Measurements from ENCODE around the gene TBC1D22B. TPM values are rescaled to one million over a fixed set of nuclear protein-coding genes. Genes with fewer than 3 reads are reported as not detected.

The TBC1D22B gene
- total and polyA plus RNA-seq, 9 of the 15 experiments (the other 6 are each of a cell fraction or from before 2014, with no cell fraction given), result 4.8 to 24.2 (median 13.5) TPM

- TF ChIP-seq KLF1 (tag; IDR thresholded peaks at IDR 0.05), result no peak
- TF ChIP-seq, protein P1, sequence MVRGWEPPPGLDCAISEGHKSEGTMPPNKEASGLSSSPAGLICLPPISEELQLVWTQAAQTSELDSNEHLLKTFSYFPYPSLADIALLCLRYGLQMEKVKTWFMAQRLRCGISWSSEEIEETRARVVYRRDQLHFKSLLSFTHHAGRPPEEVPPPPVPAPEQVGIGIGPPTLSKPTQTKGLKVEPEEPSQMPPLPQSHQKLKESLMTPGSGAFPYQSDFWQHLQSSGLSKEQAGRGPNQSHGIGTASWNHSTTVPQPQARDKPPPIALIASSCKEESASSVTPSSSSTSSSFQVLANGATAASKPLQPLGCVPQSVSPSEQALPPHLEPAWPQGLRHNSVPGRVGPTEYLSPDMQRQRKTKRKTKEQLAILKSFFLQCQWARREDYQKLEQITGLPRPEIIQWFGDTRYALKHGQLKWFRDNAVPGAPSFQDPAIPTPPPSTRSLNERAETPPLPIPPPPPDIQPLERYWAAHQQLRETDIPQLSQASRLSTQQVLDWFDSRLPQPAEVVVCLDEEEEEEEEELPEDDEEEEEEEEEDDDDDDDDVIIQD (CRISPR knock-in tag; IDR thresholded peaks at IDR 0.05), result no peak
- TF ChIP-seq KLF6 (CRISPR knock-in tag; IDR thresholded peaks at IDR 0.05; ENCODE audit: borderline replicate concordance), result peak; percentile 40; the same call in 1 of the 2 replicates
- no peak for TF ChIP-seq ZNF431 (CRISPR knock-in tag; IDR thresholded peaks at IDR 0.05)
- TF ChIP-seq ZNF165 (CRISPR knock-in tag; IDR thresholded peaks at IDR 0.05; ENCODE audit: borderline replicate concordance), result peak; percentile 91
- peak; percentile 89 for TF ChIP-seq BCOR (IDR thresholded peaks at IDR 0.05)
- 0 out of 2 replicates have a peak, but pooled peaks have one; percentile 28 for TF ChIP-seq NFXL1 (CRISPR knock-in tag; IDR thresholded peaks at IDR 0.05)
- TF ChIP-seq, protein P2, sequence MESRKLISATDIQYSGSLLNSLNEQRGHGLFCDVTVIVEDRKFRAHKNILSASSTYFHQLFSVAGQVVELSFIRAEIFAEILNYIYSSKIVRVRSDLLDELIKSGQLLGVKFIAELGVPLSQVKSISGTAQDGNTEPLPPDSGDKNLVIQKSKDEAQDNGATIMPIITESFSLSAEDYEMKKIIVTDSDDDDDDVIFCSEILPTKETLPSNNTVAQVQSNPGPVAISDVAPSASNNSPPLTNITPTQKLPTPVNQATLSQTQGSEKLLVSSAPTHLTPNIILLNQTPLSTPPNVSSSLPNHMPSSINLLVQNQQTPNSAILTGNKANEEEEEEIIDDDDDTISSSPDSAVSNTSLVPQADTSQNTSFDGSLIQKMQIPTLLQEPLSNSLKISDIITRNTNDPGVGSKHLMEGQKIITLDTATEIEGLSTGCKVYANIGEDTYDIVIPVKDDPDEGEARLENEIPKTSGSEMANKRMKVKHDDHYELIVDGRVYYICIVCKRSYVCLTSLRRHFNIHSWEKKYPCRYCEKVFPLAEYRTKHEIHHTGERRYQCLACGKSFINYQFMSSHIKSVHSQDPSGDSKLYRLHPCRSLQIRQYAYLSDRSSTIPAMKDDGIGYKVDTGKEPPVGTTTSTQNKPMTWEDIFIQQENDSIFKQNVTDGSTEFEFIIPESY (CRISPR knock-in tag; IDR thresholded peaks at IDR 0.05), result peak; percentile 35; the same call in 1 of the 2 replicates
- TF ChIP-seq SMARCC2 (IDR thresholded peaks at IDR 0.05; ENCODE audit: low read depth), result no peak
- TF ChIP-seq HBP1 (CRISPR knock-in tag; IDR thresholded peaks at IDR 0.05), result 0 out of 2 replicates have a peak, but pooled peaks have one; percentile 33
- TF ChIP-seq AFF1 (IDR thresholded peaks at IDR 0.05; ENCODE audit: low read depth in 1 of 2, partially characterized antibody in 2 of 2), result peak; percentile 22 to 77
- peak; percentile 85; the same call in 1 of the 2 replicates for TF ChIP-seq TRIM25 (IDR thresholded peaks at IDR 0.05; ENCODE audit: borderline replicate concordance)
- TF ChIP-seq HDAC1 (IDR thresholded peaks at IDR 0.05), result peak in 1 of 2 experiments; percentile 62; a peak in 2 of 4 replicates
- peak; percentile 85 for TF ChIP-seq NFRKB (IDR thresholded peaks at IDR 0.05; ENCODE audit: low read depth)
- peak; percentile 64 for TF ChIP-seq ZNF239 (CRISPR knock-in tag; IDR thresholded peaks at IDR 0.05)
- peak; percentile 42; the same call in 1 of the 2 replicates for TF ChIP-seq RNF2 (IDR thresholded peaks at IDR 0.05)
- 0 out of 2 replicates have a peak, but pooled peaks have one; percentile 19 for TF ChIP-seq CBX5 (IDR thresholded peaks at IDR 0.05; ENCODE audit: borderline replicate concordance, low read depth)
These were observed 49.6 kb upstream of the TBC1D22B start (continued) for GRCh38 chr6:37207903-37208456.
